Measurements from ENCODE around the gene NFIC.

The NFIC gene

GRCh38 chr19:3404324-3405260, 38.2 kb downstream of the NFIC start:
- Histone ChIP-seq H3K9me3 (ENCODE audit: insufficient read depth, low read depth, low read length) (no peaks in the 10 kb centered on the region), H3K27ac (ENCODE audit: low read depth, low read length) (no peak overlapping the region; the same call in 1 of the 2 replicates), H3K4me3 (ENCODE audit: low read length) (no peak overlapping the region), H3K27me3 (ENCODE audit: insufficient read depth, low read length) (no peaks in the 10 kb centered on the region), H3K9ac (ENCODE audit: low read depth, low read length) (no peak overlapping the region), H3K36me3 (ENCODE audit: insufficient read depth, low read length) (no peaks in the 10 kb centered on the region), H3K4me1 (ENCODE audit: insufficient read depth, low read length) (0 out of 2 replicates have a peak, but pooled peaks cover 3% of the 10 kb centered on the region)
- WGBS, result 88% methylated on average over 62 of the region's 62 CpGs

GRCh38 chr19:3405261-3405653, 38.9 kb downstream of the NFIC start:
- H3K4me3 ChIP-seq (ENCODE audit: low read length), result no peak overlapping the region
- H3K27ac ChIP-seq (ENCODE audit: low read depth, low read length), result no peak overlapping the region
- H3K36me3 ChIP-seq (ENCODE audit: insufficient read depth, low read length), result no peaks in the 10 kb centered on the region
- WGBS, result 98% methylated on average over 5 of the region's 6 CpGs
- no peaks in the 10 kb centered on the region for H3K9me3 ChIP-seq (ENCODE audit: insufficient read depth, low read depth, low read length)
- no peak overlapping the region for H3K9ac ChIP-seq (ENCODE audit: low read depth, low read length)
- no peaks in the 10 kb centered on the region for H3K27me3 ChIP-seq (ENCODE audit: insufficient read depth, low read length)
- 0 out of 2 replicates have a peak, but pooled peaks cover 3% of the 10 kb centered on the region for H3K4me1 ChIP-seq (ENCODE audit: insufficient read depth, low read length)

- Histone ChIP-seq H3K27me3 (ENCODE audit: insufficient read depth, low read length) (no peaks in the 10 kb centered on the region), H3K9ac (ENCODE audit: low read depth, low read length) (no peak overlapping the region), H3K9me3 (ENCODE audit: insufficient read depth, low read depth, low read length) (no peaks in the 10 kb centered on the region), H3K27ac (ENCODE audit: low read depth, low read length) (no peak overlapping the region), H3K36me3 (ENCODE audit: insufficient read depth, low read length) (no peaks in the 10 kb centered on the region), H3K4me3 (ENCODE audit: low read length) (no peak overlapping the region), H3K4me1 (ENCODE audit: insufficient read depth, low read length) (0 out of 2 replicates have a peak, but pooled peaks cover 3% of the 10 kb centered on the region)
- WGBS, result 80% methylated on average over 15 of the region's 15 CpGs
These were observed 40.3 kb downstream of the NFIC start for GRCh38 chr19:3406571-3407111.

GRCh38 chr19:3407556-3408516, 41.5 kb downstream of the NFIC start:
- Histone ChIP-seq H3K36me3 (ENCODE audit: insufficient read depth, low read length) (no peaks in the 10 kb centered on the region), H3K4me3 (ENCODE audit: low read length) (no peak overlapping the region), H3K9ac (ENCODE audit: low read depth, low read length) (no peak overlapping the region), H3K27ac (ENCODE audit: low read depth, low read length) (no peak overlapping the region), H3K4me1 (ENCODE audit: insufficient read depth, low read length) (0 out of 2 replicates have a peak, but pooled peaks cover 3% of the 10 kb centered on the region), H3K9me3 (ENCODE audit: insufficient read depth, low read depth, low read length) (no peaks in the 10 kb centered on the region), H3K27me3 (ENCODE audit: insufficient read depth, low read length) (no peaks in the 10 kb centered on the region)
- WGBS, result 79% methylated on average over 27 of the region's 27 CpGs

GRCh38 chr19:3408996-3409345, 42.6 kb downstream of the NFIC start:
- no peak overlapping the region for H3K27ac ChIP-seq (ENCODE audit: low read depth, low read length)
- no peaks in the 10 kb centered on the region for H3K36me3 ChIP-seq (ENCODE audit: insufficient read depth, low read length)
- H3K4me3 ChIP-seq (ENCODE audit: low read length), result no peak overlapping the region
- H3K4me1 ChIP-seq (ENCODE audit: insufficient read depth, low read length), result 0 out of 2 replicates have a peak, but pooled peaks cover 3% of the 10 kb centered on the region
- no peak overlapping the region for H3K9ac ChIP-seq (ENCODE audit: low read depth, low read length)
- 91% methylated on average over 11 of the region's 11 CpGs for WGBS
- H3K27me3 ChIP-seq (ENCODE audit: insufficient read depth, low read length), result no peaks in the 10 kb centered on the region
- no peaks in the 10 kb centered on the region for H3K9me3 ChIP-seq (ENCODE audit: insufficient read depth, low read depth, low read length)

- Histone ChIP-seq H3K9ac (ENCODE audit: low read depth, low read length) (no peak overlapping the region), H3K4me3 (ENCODE audit: low read length) (no peak overlapping the region), H3K27me3 (ENCODE audit: insufficient read depth, low read length) (no peaks in the 10 kb centered on the region), H3K27ac (ENCODE audit: low read depth, low read length) (no peak overlapping the region), H3K36me3 (ENCODE audit: insufficient read depth, low read length) (no peaks in the 10 kb centered on the region), H3K4me1 (ENCODE audit: insufficient read depth, low read length) (0 out of 2 replicates have a peak, but pooled peaks cover 3% of the 10 kb centered on the region), H3K9me3 (ENCODE audit: insufficient read depth, low read depth, low read length) (no peaks in the 10 kb centered on the region)
- 83% methylated on average over 30 of the region's 30 CpGs for WGBS
These were observed 43.1 kb downstream of the NFIC start for GRCh38 chr19:3409346-3410064.

- 0 out of 2 replicates have a peak, but pooled peaks cover 3% of the 10 kb centered on the region for H3K4me1 ChIP-seq (ENCODE audit: insufficient read depth, low read length)
- H3K27me3 ChIP-seq (ENCODE audit: insufficient read depth, low read length), result no peaks in the 10 kb centered on the region
- H3K4me3 ChIP-seq (ENCODE audit: low read length), result no peak overlapping the region
- no peak overlapping the region for H3K27ac ChIP-seq (ENCODE audit: low read depth, low read length)
- 93% methylated on average over 13 of the region's 13 CpGs for WGBS
- no peaks in the 10 kb centered on the region for H3K9me3 ChIP-seq (ENCODE audit: insufficient read depth, low read depth, low read length)
- no peaks in the 10 kb centered on the region for H3K36me3 ChIP-seq (ENCODE audit: insufficient read depth, low read length)
- H3K9ac ChIP-seq (ENCODE audit: low read depth, low read length), result no peak overlapping the region
These were observed 45.3 kb downstream of the NFIC start for GRCh38 chr19:3411636-3412035.

- Histone ChIP-seq H3K4me3 (ENCODE audit: low read length) (no peak overlapping the region), H3K36me3 (ENCODE audit: insufficient read depth, low read length) (no peaks in the 10 kb centered on the region), H3K9me3 (ENCODE audit: insufficient read depth, low read depth, low read length) (no peaks in the 10 kb centered on the region), H3K4me1 (ENCODE audit: insufficient read depth, low read length) (0 out of 2 replicates have a peak, but pooled peaks cover 3% of the 10 kb centered on the region), H3K27me3 (ENCODE audit: insufficient read depth, low read length) (no peaks in the 10 kb centered on the region), H3K27ac (ENCODE audit: low read depth, low read length) (no peak overlapping the region), H3K9ac (ENCODE audit: low read depth, low read length) (no peak overlapping the region)
- WGBS, result 87% methylated on average over 3 of the region's 4 CpGs
These were observed 45.7 kb downstream of the NFIC start for GRCh38 chr19:3412066-3412465.

- WGBS, result 83% methylated on average over 13 of the region's 13 CpGs
- Histone ChIP-seq H3K27ac (ENCODE audit: low read depth, low read length) (no peak overlapping the region), H3K27me3 (ENCODE audit: insufficient read depth, low read length) (no peaks in the 10 kb centered on the region), H3K9me3 (ENCODE audit: insufficient read depth, low read depth, low read length) (no peaks in the 10 kb centered on the region), H3K9ac (ENCODE audit: low read depth, low read length) (no peak overlapping the region), H3K4me3 (ENCODE audit: low read length) (no peak overlapping the region), H3K4me1 (ENCODE audit: insufficient read depth, low read length) (no peaks in the 10 kb centered on the region), H3K36me3 (ENCODE audit: insufficient read depth, low read length) (no peaks in the 10 kb centered on the region)
These were observed 47.5 kb downstream of the NFIC start for GRCh38 chr19:3413796-3414327.

GRCh38 chr19:3415695-3416094, 49.3 kb downstream of the NFIC start:
- WGBS, result 93% methylated on average over 4 of the region's 5 CpGs
- Histone ChIP-seq H3K27me3 (ENCODE audit: insufficient read depth, low read length) (no peaks in the 10 kb centered on the region), H3K4me3 (ENCODE audit: low read length) (no peak overlapping the region), H3K4me1 (ENCODE audit: insufficient read depth, low read length) (no peaks in the 10 kb centered on the region), H3K36me3 (ENCODE audit: insufficient read depth, low read length) (no peaks in the 10 kb centered on the region), H3K27ac (ENCODE audit: low read depth, low read length) (no peak overlapping the region), H3K9ac (ENCODE audit: low read depth, low read length) (no peak overlapping the region), H3K9me3 (ENCODE audit: insufficient read depth, low read depth, low read length) (no peaks in the 10 kb centered on the region)
